Stimulated activated CD8-positive, alpha-beta memory T cell treated with anti-CD3 and anti-CD28 coated beads, Interleukin-15, amount 100 ng/mL, for 4 hours (primary cell): ENCODE measurements around the gene BORCS5.

ENCODE experiments used
- DNase-seq, 2 donors: peaks; one replicate each; pipeline ENCODE4 v3.0.0-alpha.2; 2020; ENCODE audit warnings: low read depth in 2 of 2

The BORCS5 gene

DNA sequence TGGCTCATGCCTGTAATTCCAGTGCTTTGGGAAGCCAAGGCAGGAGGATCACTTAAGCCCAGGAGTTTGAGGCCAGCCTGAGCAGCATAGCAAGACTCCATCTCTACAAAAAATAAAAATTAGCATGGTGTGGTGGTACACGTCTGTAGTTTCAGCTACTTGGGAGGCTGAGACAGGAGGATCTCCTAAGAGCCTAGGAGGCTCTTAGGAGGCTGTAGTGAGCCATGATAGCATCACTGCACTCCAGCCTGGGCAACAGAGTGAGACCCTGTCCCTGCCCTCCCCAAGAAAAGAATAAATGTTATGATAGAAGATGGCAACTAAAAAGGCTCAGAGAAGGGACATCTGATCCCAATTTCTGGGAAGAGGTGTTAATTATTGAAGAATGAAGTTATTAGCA is 3.6 kb upstream of the BORCS5 start:
- no peak for DNase-seq

DNA sequence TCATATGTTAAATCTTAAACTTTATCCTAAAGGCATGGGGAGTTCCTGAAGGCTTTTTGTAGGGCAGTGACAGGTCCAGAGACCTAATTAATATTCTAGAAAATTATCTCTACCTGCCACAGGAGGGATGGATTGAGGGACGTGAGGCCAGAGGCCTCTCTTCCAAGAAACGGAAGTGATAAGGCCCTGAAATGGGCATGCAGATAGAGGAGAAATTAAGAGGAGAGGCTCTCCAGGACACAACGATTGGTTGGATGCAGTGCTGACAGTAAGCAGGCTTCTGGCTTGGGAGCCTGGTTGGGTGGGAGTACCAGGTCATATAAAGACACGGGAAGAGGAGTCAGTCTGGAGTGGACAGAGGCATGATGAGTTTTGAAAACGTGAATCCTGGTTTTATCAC is 3.1 kb upstream of the BORCS5 start:
- DNase-seq, result no peak

DNA sequence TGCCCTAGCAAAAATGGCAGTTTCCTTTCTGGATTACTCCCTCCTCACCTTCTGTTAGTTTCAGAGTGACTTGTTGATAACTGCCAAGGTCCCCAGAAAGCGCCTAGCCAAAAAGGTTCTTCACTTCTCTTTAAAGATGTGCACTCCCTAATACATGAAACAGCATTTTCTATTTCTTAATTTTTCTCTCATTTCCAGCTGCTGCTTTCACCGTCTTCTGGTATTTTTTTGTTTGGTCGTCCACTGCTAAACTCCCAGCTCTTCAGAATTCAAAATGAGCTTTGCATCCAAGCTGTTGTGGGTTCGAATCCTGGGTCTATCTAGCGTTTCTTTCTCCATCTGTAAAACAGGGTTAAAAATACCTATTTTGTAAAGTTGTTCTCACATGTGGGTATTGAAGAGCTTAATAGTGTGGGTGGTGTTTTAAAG is 397 bp upstream of the BORCS5 start:
- no peak for DNase-seq

DNA sequence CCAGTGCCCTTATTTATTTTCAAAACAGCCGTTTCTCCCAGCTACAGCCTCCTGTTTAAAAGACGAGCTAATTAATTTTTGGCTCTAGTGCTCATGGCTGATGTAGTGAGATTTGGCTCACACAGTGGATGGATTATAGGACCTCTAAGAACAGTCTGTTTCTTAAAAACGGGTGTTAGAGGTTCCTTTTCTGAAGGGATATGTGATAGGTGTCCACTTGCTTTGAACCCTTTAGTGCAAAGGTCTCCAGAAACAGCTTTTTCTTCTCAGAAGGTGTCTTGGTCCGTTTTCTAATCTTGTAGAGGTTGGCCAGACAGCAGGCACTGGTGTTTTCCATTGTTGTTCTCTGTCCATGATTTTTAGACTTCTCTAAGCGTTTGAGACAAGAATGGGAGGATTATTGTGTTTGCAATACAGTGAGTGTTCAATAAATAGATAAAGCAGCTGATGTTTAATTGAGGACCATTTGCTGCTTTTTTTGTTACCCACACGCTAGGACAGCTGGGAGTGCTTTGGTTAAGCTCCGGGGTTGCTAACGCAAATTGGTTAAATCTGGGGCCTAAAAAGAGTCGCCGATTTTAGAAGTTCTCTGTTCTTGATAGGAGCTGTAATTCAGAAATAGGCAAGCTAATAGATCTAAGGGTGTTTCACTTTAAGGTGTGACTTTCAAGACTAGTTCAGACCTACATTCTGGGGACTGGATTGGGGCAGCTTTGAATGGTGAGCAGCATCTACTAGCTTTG is 1.0 kb downstream of the BORCS5 start:
- DNase-seq, result no peak

DNA sequence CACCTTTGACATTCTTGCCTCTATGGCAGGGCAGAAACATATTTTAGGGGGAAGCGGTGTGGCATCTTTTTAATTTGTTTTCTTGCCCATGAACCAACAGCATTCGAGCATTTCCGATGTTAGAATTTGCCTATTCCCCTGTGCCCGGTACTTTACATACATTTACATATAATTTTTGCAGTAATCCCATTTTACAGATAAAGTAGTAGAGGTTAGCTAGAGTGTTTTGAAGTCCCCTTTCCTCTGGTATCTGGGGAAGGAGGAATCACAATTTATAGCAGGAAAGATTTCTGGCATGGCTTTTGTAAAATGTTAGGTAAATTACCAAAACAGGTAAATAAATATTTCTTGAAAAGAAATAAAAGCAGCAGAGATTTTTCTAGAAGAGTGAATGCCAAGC is 1.6 kb downstream of the BORCS5 start:
- no peak for DNase-seq

DNA sequence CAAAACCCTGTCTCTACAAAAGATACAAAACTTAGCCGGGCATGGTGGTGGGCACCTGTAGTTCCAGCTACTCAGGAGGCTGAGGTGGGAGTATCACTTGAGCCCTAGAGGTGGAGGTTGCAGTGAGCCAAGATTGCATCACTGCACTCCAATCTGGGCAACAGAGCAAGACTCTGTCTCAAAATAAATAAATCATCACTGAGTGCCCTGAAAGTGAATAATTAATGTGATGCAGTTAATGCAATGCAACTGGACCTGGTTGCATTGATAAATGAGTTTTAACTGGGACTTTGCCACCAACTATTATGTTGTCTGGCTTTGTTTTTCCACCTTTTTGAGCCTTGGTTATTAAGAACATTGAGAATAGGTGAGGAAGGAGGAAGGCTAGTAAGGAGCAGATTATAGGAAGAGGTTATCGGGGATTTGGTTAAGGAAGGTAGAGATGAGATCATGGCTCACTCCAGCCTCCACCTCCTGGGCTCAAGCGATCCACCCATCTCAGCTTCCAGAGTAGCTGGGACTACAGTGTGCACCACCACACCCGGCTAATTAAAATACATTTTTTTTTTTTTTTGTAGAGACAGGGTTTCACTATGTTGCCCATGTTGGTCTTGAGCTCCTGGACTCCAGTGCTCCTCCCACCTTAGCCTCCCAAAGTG is 8.0 kb downstream of the BORCS5 start:
- DNase-seq, result no peak

DNA sequence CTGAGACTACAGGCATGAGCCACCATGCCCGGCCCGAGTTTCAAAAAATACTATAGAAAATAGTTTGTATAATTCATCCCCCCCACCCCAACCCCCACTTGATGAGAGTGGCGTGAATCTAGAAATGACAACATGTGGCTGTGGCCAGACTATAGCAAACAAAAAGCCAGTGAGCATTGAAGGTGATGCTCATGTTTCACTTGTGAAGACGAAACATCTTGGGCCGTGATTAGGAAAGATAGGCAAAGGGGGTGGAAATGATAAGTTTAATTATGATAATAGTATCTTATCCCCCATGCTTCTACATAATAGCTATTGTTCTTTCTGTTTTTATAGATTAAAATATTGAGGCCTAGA is 8.5 kb downstream of the BORCS5 start:
- DNase-seq, result no peak

DNA sequence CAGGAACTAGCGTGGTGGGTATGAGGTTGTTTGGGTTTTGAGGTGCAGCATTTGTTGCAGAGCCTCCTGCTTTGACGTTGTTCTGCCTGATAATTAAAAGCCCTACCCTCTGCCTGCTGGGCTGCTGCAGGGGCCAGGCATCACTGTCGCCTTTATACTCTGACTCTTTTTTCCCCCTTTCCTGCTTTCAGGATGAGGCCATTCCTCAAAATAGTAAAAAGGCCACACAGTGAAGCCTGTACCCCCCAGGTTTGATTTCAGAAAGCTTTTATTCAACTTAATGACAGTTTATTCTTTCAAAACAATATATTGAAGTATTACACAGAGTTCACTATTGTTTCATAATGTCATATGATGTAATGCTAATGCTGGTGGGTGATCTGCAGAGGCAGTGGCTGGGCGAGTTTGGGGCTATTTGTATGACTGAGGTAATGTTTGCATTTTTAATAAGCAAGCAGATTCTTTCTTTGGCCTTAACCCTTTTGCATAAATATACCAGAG is 9.1 kb downstream of the BORCS5 start:
- no peak for DNase-seq

DNA sequence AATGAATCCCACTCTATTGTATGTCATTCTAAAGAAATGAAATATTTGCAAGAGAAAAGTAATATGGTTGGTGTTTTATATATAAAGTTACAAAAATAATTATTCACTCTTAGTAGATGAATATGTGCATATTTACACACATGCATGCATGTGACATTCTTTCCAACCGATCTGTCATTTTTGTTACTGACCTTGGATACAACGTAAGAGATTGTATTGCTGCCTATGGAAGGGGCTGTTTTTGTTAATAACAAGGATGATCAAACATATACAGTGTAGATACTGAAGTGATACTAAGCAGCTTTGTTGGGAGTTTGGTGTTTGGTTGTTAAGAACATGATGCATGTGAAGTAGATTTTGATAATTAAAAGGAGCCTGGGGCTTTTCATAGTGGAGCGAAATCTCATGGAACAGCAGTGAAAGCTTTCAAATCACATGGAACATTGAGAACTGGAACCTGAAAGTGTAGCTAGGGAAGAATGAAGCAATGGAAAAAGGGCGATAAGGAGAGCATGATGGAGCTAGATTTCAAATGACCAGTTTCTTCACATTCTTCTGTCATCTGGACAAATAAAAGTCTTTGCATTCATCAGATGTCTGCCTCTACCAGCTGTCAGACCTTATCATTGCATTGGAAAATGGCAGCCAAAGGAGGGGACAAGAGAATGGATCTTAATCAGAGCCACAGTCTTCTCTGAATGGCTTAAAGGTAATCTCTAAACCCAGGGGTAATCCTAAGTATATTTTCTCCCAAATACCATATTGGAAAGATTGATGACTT is 10.0 kb downstream of the BORCS5 start:
- no peak for DNase-seq

DNA sequence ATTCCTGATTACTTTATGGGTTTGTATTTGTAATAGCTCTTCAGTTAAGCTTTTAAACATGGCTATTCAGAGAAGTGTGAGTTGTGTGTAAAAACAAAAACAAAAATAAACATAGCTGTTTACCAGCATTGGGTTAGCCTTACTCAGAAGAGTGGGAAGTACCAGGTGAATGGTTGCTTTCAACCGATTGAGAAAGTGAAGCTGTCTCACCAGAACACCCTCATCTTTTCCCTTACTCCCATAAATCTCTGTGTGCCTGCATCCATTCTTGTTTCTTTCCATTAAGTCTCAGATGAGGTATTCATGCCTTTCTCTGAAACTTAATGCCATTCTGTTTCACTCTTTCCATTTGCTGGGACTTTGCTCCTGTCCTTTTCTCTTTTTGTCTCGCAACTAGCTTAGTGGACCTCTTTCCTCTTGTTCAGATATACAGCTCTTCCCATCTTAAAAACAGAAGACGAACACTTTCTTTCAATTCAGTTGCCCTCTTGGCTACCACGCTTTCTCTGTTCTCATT is 10.7 kb downstream of the BORCS5 start:
- no peak for DNase-seq

DNA sequence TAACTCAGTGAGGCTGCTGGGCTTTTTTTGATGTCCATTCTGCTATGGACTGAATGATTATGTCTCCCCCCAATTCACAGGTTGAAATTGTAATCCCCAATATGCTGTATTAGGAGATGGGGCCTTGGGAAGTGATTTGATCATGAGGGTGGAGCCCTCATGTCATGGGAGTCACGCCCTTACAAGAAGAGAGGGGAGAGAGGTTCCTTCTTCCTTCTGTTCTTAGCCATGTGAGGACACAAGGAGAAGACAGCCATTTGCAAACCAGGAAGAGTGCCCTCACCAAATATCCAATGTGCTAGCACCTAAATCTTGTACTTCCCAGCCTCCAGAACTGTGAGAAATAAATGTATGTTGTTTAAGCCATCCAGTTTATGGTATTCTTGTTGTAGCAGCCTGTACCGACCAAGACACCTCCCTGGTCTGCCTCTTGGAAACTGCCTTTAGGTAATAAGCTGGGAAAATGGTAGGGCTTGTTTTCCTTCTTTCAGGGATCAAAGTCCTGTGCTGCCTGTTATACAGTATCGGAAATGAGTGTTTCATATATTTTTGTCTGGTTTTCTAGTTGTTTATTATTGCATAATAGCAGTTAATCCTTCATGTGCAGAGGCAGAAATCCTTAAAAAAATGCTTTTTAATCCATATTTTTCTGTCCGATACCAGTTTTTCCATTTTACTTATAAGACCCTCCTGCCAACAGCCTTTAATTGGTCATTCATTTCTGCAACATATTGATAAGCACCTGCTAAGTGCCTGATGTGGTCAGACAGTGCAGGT is 16.3 kb downstream of the BORCS5 start:
- DNase-seq, result no peak

DNA sequence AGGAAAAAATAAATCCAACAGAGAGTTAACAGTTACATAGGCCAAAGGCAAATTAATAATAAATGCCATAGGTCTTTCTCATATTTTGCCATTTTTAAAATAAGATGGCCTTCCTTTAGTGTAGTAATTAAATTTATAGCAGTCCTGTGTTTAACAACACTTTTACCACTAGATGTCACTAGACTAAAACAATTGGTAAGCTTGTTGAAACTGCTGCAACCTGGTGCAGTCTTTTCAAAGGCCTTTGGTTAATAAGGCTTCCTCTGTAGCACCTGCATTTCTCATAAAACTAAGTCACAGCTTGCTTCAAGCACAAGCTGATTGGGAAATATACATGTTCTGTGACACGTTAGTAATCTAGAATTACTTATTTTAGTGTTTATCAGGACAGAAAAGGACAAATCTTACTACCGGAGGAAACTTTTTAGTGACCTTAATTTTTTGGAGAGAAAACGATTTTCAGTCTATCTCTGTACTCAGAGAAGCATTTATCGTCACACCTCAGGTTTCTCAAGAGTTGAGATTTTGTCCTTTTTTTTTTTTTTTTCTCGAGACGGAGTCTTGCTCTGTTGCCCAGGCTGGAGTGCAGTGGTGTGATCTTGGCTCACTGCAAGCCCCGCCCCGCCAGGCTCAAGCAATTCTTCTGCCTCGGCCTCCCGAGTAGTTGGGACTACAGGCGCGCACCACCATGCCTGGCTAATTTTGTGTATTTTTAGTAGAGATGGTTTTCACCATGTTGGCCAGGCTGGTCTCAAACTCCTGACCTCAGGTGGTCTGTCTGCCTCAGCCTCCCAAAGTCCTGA is 20.0 kb downstream of the BORCS5 start:
- no peak for DNase-seq

DNA sequence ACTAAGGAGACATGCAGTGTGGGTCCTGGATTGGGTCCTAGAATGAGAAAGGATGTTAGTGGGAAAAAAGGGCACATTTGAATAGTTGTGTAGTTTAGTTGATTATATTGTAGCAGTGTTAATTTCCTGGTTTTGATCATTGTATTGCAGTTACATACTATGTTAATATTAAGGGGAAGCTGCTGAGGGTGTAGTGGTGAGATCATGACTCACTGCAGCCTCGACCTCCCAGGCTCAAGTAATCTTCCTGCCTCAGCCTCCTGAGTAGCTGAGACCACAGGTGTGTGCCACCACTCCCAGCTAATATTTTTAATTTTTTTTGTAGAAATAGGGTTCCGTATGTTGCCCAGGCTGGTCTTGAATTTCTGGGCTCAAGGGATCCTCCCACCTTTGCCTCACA is 21.7 kb downstream of the BORCS5 start:
- no peak for DNase-seq

DNA sequence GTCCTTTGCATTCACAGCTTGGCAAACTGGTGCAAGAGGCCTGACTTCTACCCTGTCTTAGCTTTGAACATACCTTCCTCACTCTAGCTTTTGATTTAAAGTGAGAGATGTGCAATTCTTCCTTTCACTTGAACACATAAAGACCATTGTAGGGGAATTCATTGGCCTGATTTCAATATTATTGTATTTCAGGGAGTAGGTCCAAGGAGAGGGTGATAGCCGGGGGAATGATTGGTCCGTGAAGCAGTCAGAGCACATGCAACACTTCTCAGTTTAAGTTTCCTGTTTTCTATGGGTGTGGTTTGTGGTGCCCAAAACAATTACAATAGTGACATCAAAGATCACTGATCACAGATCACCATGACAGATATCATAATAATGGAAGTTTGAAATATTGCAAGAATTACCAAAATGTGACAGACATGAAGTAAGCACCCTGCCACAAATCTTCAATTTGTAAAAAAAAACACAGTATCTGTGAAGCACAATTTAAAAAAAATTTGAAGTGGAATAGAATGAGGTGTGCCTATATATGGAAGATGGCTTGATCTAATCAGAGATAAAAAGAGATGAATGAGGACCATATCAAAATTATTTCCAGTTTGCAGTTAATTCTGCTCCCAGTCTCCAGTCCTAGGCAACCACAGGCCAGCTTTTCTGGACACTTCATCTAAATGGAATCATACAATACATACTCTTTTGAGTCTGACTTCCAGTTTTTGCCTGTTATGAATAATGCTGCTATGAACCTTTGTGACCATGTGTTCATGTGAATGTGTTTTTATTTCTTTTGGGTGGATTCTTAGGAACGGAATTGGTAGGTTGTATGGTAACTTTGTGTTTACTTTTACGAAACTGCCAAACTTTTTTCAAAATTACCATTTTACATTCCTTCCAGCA is 23.2 kb downstream of the BORCS5 start:
- no peak for DNase-seq

DNA sequence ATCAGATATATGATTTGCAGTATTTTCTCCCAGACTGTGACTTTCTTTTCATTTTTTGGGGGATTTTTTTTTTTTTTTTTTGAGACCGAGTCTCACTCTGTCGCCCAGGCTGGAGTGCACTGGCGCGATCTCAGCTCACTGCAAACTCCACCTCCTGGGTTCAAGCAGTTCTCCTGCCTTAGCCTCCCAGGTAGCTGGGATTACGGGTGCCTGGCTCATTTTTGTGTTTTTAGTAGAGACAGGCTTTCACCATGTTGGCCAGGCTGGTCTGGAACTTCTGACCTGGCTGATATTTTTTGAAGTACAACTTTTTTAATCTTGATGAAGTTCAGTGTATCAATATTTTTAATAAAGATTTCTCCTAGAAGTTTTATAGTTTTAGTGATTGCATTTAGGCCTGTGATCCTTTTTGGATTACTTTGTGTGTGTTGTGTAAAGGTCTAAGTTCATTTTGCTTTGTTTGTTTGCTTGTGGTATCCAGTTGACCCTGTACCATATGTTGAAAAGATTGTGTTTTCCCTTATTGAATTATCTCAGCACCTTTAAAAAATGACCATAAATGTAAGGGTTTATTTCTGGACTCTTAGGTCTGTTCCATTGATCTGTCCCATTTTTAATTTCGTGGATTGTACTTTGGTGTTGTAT is 24.2 kb downstream of the BORCS5 start:
- DNase-seq, result no peak

DNA sequence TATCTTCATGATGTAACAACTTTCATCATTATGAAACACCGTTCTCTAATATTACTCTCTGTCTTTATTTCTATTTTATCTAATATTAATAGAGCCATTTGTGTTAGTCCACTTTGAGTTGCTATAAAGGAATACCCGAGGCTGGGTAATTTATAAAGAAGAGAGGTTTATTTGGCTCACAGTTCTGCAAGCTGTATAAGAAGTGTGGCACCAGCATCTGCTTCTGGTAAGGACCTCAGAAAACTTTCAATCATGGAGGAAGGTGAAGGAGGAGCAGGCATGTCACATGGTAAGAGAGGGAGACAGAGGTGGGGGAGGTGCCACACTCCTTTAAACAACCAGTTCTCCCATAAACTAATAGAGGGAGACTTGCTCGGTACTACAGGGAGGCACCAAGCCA is 25.1 kb downstream of the BORCS5 start:
- no peak for DNase-seq

DNA sequence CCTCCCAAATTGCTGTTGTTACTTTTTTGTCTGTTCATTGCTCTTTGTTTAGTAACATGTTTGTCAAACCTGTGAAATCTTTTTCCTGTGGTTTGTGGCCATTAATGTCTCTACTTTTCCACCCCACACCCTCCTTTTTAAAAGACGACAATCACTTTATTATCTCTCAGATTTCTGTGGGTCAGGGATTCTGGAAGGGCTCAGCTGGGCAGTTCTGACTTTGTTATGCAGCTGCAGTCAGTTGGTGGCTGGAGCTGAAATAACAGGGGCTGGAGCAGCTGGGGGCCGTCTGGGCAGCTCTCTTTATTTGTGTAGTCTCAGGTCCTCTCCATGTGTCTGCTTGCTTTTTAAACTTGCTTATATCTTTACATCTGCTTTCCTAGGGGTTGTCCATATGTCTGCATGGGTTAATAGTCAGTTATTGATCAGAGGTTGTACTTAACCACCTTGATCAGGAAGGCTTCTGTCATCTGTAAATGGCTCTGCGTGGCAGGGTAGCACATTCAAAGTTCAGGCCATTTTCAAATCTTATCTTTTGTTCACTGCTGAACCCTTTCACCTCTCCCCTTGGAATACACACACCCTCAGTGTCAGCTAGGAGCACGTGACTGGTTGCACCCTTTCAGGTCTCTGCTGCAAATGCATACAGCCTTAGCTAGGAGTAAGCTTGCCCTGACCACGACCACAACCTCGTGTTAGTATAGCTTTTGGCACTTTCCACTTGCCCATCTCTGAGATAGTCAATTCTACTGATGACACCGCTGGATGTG is 27.9 kb downstream of the BORCS5 start:
- peak in 1 of 2 donors; percentile 4 for DNase-seq

DNA sequence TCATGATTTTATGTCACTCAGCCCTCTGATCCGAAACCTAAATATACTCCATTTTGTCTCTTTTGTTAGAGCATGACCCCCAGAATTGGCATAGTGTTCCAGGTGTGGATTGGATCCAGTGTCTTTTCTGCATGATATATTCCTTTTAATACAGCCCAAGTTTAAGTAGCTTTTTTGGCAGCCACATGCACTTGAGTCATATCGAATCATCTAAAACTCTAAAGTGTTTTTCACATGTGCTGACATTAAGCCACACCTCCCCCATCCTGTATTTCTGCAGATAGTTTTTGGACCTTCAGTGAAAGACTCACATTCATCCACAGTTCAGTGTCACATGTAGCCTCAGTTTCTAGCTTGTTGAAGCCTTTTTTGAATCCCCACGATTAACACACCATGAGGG is 30.6 kb downstream of the BORCS5 start:
- DNase-seq, result no peak

DNA sequence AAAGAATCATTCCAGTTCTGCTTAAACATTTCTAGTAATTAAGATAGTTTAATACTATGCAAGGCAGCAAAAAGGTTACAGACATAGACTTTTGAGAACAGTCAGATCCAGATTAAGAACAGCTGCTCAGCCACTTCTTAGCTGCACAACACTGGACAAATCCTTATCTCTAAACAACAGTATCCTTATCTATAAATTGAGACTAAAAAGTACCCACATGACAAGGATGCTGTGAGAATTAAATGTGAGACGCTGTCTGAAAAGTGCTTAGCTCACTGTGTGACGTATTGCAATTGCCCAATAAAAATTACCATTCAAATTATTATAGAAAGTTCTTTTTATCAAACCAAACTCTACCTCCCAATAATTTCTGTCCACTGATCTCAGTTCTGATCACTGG is 35.5 kb downstream of the BORCS5 start:
- no peak for DNase-seq
